GM10248 (cell line): ENCODE measurements around the gene MARS1.

Source experiments
- CTCF ChIA-PET: fragments of 300-600 bp; sonication (Branson Sonifier 250); formaldehyde crosslinking; extraction: SDS; loops from one replicate; lab custom pipeline; 2021; ENCODE audit warnings: antibody characterized with exemption; lab: Yijun Ruan, JAX
- POLR2A ChIA-PET: fragments of 350-650 bp; sonication (Branson Sonifier 250); formaldehyde crosslinking; extraction: SDS; loops from one replicate; lab custom pipeline; 2020; ENCODE audit warnings: antibody characterized with exemption; lab: Yijun Ruan, JAX
- DNase-seq: peaks from one replicate; pipeline ENCODE4 v3.0.0; 2012; ENCODE audit errors: extremely low spot score
- TF ChIP-seq, protein P1 (sequence below): IDR thresholded peaks from 2 replicates; pipeline ENCODE4 v1.5.1; 2012; ENCODE audit warnings: mild to moderate bottlenecking, low read depth; ENCODE audit errors: extremely low read depth, missing control alignments, control extremely low read depth

The MARS1 gene

DNA sequence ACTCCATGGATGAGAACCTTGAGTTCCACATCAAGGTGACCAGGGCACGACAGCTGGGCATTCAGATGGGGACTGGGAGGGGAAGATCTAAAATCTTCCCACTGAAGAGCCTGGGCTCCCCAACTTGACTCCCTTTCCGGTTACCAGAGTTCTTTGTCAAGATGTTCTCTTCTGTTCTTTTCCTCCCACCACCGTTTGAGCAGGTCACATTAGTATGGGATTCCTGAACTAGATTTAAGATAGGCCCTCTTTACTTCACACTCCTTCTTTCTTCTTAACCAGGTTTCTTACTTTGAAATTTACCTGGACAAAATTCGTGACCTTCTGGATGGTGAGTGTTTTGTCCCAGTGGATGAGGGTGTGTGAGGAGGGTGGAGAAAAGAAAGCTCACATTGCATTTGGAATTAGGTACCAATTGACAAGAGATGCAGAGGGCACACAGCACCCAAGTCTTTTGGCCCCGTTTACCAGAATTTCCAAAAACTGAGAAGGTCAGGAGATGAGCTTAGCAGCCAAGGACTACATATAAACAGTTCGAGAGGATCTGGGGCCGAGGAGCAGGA, 76.4 kb downstream of the MARS1 start:
- POLR2A ChIA-PET = no interaction called here
- CTCF ChIA-PET = interaction anchor here (12.9 kb wide), 1 partner anchor 19 kb away, joined by 134 read pairs; no protein-coding TSS in a partner anchor
- DNase-seq = no peak
- TF ChIP-seq, protein P1, sequence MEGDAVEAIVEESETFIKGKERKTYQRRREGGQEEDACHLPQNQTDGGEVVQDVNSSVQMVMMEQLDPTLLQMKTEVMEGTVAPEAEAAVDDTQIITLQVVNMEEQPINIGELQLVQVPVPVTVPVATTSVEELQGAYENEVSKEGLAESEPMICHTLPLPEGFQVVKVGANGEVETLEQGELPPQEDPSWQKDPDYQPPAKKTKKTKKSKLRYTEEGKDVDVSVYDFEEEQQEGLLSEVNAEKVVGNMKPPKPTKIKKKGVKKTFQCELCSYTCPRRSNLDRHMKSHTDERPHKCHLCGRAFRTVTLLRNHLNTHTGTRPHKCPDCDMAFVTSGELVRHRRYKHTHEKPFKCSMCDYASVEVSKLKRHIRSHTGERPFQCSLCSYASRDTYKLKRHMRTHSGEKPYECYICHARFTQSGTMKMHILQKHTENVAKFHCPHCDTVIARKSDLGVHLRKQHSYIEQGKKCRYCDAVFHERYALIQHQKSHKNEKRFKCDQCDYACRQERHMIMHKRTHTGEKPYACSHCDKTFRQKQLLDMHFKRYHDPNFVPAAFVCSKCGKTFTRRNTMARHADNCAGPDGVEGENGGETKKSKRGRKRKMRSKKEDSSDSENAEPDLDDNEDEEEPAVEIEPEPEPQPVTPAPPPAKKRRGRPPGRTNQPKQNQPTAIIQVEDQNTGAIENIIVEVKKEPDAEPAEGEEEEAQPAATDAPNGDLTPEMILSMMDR = no peak
